ENCODE measurements around the gene MRPS2. TPM values are rescaled to one million over a fixed set of nuclear protein-coding genes. Genes with fewer than 3 reads are reported as not detected.

Gene MRPS2
- total RNA-seq, 1 experiment from 2014 or later, result 21.3 TPM

DNA sequence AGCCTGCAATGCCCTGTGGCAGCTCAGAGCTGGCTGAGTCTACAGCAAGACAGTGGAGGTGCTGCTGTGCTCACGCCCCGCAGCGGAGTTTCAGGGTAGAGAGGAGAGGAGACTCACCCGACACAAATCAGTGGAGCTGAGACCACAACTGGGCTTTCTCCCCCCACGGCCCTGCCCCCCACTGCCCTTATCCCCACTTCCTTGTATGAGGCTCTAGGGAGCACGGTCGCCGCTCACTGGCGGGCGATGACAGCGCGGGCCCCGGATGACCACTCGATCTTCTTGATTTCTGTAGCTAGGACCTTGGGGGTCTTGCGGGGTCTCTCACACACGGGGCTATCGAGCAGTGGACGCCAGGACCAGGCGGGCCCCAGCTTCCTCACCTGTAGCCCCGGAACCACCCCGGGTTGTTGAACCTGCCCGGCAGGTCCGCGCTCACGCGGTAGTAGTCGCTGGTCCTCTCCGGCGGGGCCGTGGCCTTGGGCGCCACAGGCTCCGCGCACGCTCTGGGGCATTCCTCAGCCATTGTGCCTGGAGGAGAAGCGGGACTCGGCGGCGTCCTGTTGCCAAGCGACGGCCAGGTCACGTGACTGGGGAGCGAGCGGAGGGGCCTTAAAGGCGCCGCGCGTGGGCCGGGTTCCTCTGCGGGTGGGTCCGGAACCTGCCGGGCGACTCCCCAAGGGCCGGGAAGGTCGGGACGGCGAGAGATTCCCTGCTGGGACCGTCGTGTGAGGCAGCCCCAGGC lies 984 bp upstream of the MRPS2 start:
- Histone ChIP-seq H3K27me3 (replicated peaks) (no peaks in the 10 kb centered on the region; the same call in 1 of the 2 replicates), H3K4me3 (peak overlapping the region; percentile 77), H3K36me3 (peaks cover 39% of the 10 kb centered on the region), H3K27ac (no peak overlapping the region), H3K9me3 (replicated peaks) (no peaks in the 10 kb centered on the region), H3K4me1 (replicated peaks) (peaks cover 21% of the 10 kb centered on the region)
- peak; percentile 85 to 93 for DNase-seq (ENCODE audit: low read depth in 1 of 2, low spot score in 2 of 2)

DNA sequence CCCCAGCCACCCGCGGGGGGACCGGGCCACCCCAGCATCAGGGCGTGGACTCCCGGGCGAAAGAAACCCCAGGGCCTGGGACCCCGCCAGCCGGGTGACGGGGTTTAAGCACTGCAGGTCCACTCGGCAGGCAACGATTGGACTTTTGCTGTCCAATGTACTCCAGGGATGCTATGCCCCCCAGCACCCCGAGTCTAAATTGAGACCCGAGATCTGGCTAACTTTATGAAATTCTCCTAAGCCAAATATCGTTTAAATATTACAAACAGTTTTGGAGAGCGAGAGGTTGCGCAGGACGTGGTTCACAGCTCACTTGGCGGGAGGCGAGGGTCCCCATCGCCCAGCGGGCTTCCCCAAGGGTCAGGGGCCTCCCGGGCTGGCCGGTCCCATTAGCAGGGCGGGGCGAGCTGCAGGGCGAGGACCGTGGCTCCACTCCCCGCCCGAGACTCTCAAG lies 384 bp upstream of the MRPS2 start:
- Histone ChIP-seq H3K4me1 (replicated peaks) (peaks cover 21% of the 10 kb centered on the region), H3K36me3 (peaks cover 45% of the 10 kb centered on the region), H3K9me3 (replicated peaks) (no peaks in the 10 kb centered on the region), H3K4me3 (peak overlapping the region; percentile 77), H3K27ac (no peak overlapping the region), H3K27me3 (replicated peaks) (no peaks in the 10 kb centered on the region; the same call in 1 of the 2 replicates)
- DNase-seq (ENCODE audit: low read depth in 1 of 2, low spot score in 2 of 2), result peak in 1 of 2 experiments; percentile 84

GRCh38 chr9:135501261-135502167 lies 1.0 kb downstream of the MRPS2 start:
- no peaks in the 10 kb centered on the region for H3K9me3 ChIP-seq (replicated peaks)
- H3K4me1 ChIP-seq (replicated peaks), result peaks cover 21% of the 10 kb centered on the region
- H3K36me3 ChIP-seq, result peaks cover 48% of the 10 kb centered on the region
- no peak for DNase-seq (ENCODE audit: low read depth in 1 of 2, low spot score in 2 of 2)
- H3K4me3 ChIP-seq, result peak overlapping the region; percentile 77
- no peaks in the 10 kb centered on the region; the same call in 1 of the 2 replicates for H3K27me3 ChIP-seq (replicated peaks)
- H3K27ac ChIP-seq, result 0 out of 2 replicates have a peak overlapping the region, but pooled peaks have one; percentile 27

GRCh38 chr9:135502168-135502872 lies 1.8 kb downstream of the MRPS2 start:
- no peak for DNase-seq (ENCODE audit: low read depth in 1 of 2, low spot score in 2 of 2)
- no peaks in the 10 kb centered on the region; the same call in 1 of the 2 replicates for H3K27me3 ChIP-seq (replicated peaks)
- peaks cover 21% of the 10 kb centered on the region for H3K4me1 ChIP-seq (replicated peaks)
- no peak overlapping the region for H3K4me3 ChIP-seq
- peaks cover 48% of the 10 kb centered on the region for H3K36me3 ChIP-seq
- H3K27ac ChIP-seq, result no peak overlapping the region
- H3K9me3 ChIP-seq (replicated peaks), result no peaks in the 10 kb centered on the region

DNA sequence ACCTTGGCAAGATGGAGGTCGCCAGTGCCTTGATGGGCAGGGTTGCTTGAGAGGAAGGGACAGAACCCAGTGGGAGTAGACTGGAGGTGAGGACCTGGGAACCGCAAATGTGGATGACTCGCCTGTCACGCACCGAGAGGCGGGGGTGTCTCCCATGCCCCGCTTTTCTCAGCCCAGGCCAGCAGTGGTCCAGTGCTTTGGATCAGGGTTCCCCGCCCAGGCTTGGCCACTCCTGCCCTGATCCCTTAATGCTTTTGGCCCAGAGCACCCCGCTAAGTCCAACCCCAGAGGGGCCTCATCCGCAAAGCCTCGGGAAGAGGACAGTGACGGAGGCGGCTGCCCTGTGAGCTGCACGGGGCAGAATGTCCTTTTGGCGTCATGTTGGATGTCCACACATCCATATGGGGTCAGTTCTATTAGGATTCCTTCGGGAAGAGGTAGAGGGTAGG lies 2.4 kb downstream of the MRPS2 start:
- H3K27me3 ChIP-seq (replicated peaks), result no peaks in the 10 kb centered on the region; the same call in 1 of the 2 replicates
- H3K4me1 ChIP-seq (replicated peaks), result peaks cover 21% of the 10 kb centered on the region
- H3K9me3 ChIP-seq (replicated peaks), result no peaks in the 10 kb centered on the region
- H3K36me3 ChIP-seq, result peaks cover 48% of the 10 kb centered on the region
- no peak overlapping the region for H3K4me3 ChIP-seq
- no peak overlapping the region for H3K27ac ChIP-seq
- no peak for DNase-seq (ENCODE audit: low read depth in 1 of 2, low spot score in 2 of 2)

- no peak for DNase-seq (ENCODE audit: low read depth in 1 of 2, low spot score in 2 of 2)
- H3K4me3 ChIP-seq, result no peak overlapping the region
- no peak overlapping the region for H3K27ac ChIP-seq
- no peaks in the 10 kb centered on the region for H3K9me3 ChIP-seq (replicated peaks)
- peaks cover 48% of the 10 kb centered on the region for H3K36me3 ChIP-seq
- H3K4me1 ChIP-seq (replicated peaks), result peaks cover 21% of the 10 kb centered on the region
- no peaks in the 10 kb centered on the region for H3K27me3 ChIP-seq (replicated peaks)
These were observed 3.1 kb downstream of the MRPS2 start for GRCh38 chr9:135503371-135504261.

GRCh38 chr9:135504262-135505243 lies 4.1 kb downstream of the MRPS2 start:
- peak in 1 of 2 experiments; percentile 26 for DNase-seq (ENCODE audit: low read depth in 1 of 2, low spot score in 2 of 2)
- H3K4me3 ChIP-seq, result no peak overlapping the region

GRCh38 chr9:135505406-135506187 lies 5.1 kb downstream of the MRPS2 start:
- no peaks in the 10 kb centered on the region for H3K27me3 ChIP-seq (replicated peaks)
- H3K27ac ChIP-seq, result no peak overlapping the region
- no peak overlapping the region for H3K4me3 ChIP-seq
- H3K4me1 ChIP-seq (replicated peaks), result peaks cover 9% of the 10 kb centered on the region
- H3K9me3 ChIP-seq (replicated peaks), result no peaks in the 10 kb centered on the region
- H3K36me3 ChIP-seq, result peaks cover 47% of the 10 kb centered on the region
- DNase-seq (ENCODE audit: low read depth in 1 of 2, low spot score in 2 of 2), result no peak

More at GRCh38 chr9:135504262-135505243, 4.1 kb downstream of the MRPS2 start:
- H3K36me3 ChIP-seq, result peaks cover 48% of the 10 kb centered on the region
- no peaks in the 10 kb centered on the region for H3K27me3 ChIP-seq (replicated peaks)
- H3K4me1 ChIP-seq (replicated peaks), result peaks cover 16% of the 10 kb centered on the region
- H3K9me3 ChIP-seq (replicated peaks), result no peaks in the 10 kb centered on the region
- H3K27ac ChIP-seq, result no peak overlapping the region

DNA sequence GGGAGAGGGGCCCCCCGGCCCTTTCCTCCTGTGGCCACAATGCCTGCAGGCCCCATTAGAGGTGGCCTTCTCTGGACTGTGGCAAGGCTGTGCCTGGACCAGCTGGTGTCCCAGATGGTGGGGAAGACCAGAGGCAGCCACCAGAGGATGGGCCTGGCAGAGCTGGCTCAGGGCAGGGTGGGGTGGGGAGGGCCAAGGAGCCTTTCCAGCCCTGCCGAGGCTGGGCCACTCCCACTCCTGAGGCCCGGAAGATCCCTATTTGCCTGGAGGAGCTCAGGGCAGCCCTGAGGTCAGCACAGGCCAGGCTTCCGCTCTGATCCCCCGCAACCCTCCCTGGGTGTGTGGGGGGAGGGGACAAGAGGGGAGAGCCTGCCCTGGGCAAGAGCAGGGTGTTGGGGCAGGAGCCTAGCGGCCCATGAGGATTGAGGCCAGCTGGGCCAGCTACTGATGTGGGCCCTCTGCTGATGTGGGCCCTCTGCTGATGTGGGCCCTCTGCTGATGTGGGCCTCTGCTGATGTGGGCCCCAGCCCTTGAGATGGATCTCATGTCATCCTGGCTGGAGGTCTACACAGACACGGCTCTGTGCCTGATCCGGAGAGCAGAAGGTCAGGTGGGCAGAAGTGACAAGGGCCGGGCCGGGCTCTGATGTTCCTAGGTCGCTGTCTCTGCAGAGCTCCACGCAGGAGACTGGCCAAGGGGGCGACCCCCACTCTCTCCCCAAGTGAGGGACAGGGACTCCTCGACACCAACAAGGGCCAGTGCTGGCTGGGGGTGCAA lies 6.0 kb downstream of the MRPS2 start:
- H3K4me3 ChIP-seq, result no peak overlapping the region
- no peak for DNase-seq (ENCODE audit: low read depth in 1 of 2, low spot score in 2 of 2)
- no peaks in the 10 kb centered on the region for H3K27me3 ChIP-seq (replicated peaks)
- no peak overlapping the region for H3K27ac ChIP-seq
- H3K36me3 ChIP-seq, result peaks cover 38% of the 10 kb centered on the region
- H3K9me3 ChIP-seq (replicated peaks), result no peaks in the 10 kb centered on the region
- H3K4me1 ChIP-seq (replicated peaks), result peaks cover 4% of the 10 kb centered on the region

GRCh38 chr9:135507104-135508035 lies 6.9 kb downstream of the MRPS2 start:
- Histone ChIP-seq H3K4me3 (no peak overlapping the region), H3K27ac (no peak overlapping the region), H3K36me3 (peaks cover 29% of the 10 kb centered on the region), H3K4me1 (replicated peaks) (no peaks in the 10 kb centered on the region), H3K9me3 (replicated peaks) (no peaks in the 10 kb centered on the region), H3K27me3 (replicated peaks) (no peaks in the 10 kb centered on the region)
- DNase-seq (ENCODE audit: low read depth in 1 of 2, low spot score in 2 of 2), result peak in 1 of 2 experiments; percentile 30
